Measurements from ENCODE around the gene POU2F3.

The POU2F3 gene

GRCh38 chr11:120346233-120346632, 106.3 kb downstream of the POU2F3 start:
- no peak for DNase-seq

DNA sequence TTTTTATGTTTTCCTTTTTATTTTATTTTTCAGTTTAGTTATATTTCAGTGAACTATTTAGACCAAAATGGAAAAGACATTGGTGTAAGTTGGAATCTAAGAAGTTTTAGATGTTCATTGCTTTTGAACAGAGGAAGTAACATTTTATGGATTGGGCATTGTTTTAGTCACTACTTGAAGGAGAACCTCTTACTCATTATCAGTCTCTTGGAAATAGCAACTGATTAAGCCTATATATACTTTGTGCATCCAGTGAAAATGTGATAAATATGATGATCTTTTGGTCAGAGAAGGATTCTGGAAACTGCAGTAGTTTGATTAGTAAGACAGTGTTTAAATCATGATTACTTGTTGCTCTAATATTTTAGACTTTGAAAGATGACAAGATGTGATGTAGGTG, 110.7 kb downstream of the POU2F3 start:
- no peak for DNase-seq

DNA sequence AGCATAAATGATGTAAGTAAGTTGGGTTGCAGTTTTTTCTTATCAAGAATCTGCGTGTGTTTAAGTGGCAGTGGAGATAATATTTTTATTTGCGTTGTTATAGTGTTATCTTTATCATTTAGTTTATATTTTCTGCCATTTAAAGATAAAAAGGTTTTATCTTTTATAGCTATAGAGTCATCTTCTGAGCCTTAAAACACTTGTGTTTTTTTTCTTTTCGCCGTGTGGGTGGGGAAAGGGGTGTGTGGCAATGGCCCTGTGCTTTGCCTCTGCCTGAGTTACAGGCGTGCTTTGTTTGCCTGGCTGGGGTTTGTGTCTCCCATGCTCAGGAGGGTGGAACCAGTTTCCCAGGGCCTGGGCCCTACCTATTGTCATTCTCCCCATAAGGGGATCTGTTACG, 112.5 kb downstream of the POU2F3 start:
- no peak for DNase-seq

- no peak for DNase-seq
Measured at GRCh38 chr11:120354068-120354467, 114.1 kb downstream of the POU2F3 start.

- DNase-seq: no peak
Measured at GRCh38 chr11:120354779-120355178, 114.8 kb downstream of the POU2F3 start.

- no peak for DNase-seq
Measured at GRCh38 chr11:120357620-120358019, 117.7 kb downstream of the POU2F3 start.

- no peak for DNase-seq
Measured at GRCh38 chr11:120358729-120359128, 118.8 kb downstream of the POU2F3 start.

DNA sequence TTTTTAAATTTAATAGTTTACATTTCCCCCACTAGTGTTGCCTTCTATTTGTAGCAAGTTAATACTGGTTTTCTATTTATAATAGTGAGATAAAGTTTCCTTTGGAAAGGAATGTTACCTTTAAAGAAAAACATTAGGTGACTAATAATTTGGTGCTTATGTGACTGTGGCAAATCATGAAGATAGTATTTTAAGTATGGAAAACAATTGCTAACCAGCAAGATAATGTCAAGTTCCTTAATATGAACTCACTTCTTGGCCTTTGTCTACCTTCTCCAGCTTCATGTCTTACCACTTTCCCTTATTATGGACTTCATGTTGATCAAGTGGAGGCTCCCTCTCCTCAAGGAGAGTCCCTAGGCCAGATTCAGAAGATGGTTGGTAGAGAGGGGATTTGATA, 123.5 kb downstream of the POU2F3 start:
- DNase-seq: no peak

DNA sequence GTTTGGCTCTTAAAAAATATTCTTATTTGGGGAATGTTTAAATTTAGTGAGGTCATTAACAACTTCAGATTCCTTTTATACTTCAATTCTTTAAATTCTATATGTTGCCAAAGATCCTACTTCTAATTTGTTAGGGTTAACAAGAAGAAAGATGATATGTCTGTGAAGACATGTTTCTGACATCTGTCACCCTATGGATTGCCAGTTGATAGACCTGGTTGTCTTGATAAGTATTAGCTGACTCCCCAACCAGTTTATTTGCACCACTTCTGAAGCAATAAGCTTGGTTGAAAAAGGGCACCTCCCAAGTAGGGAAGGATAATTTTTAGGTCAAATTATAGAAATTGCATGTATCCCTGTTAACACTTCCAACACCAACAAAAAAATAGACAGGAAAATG, 125.6 kb downstream of the POU2F3 start:
- no peak for DNase-seq

All from activated CD4-positive, CD25-positive, alpha-beta regulatory T cell (primary cell).